B cell (primary cell): ENCODE results near the gene CDH12. TPM values are rescaled to one million over a fixed set of nuclear protein-coding genes. Genes with fewer than 3 reads are reported as not detected.
"Not testable (repeated sequence)": the region's sequence is repeated elsewhere in the genome, so short reads cannot be mapped to it uniquely, and the experiment has no call there.

Experiments used
- ATAC-seq: fragments of 200-7000 bp; cut with Tn5 transposase; one replicate; pipeline ENCODE4 v1.10.0; 2021; ENCODE audit warnings: low read depth, mild to moderate bottlenecking, moderate number of reproducible peaks, moderate library complexity
- CTCF ChIA-PET: fragments of 350-600 bp; sonication (Branson Sonifier 250); formaldehyde crosslinking; loops from one replicate; lab custom pipeline; 2021; ENCODE audit warnings: antibody characterized with exemption, inconsistent platforms; lab: Charles Lee
- POLR2A ChIA-PET: fragments of 350-600 bp; sonication (Branson Sonifier 250); formaldehyde crosslinking; loops from one replicate; lab custom pipeline; 2021; ENCODE audit warnings: antibody characterized with exemption; lab: Charles Lee
- DNase-seq: peaks from one replicate; pipeline ENCODE4 v3.0.0; 2013
- H2AFZ ChIP-seq: 2 replicates; pipeline ENCODE4 v1.6.1; 2012; ENCODE audit warnings: mild to moderate bottlenecking, low read depth, low read length; ENCODE audit not compliant: insufficient read depth, poor library complexity, severe bottlenecking
- H3K27ac ChIP-seq, 2 donors: 1 replicate in 1 of 2; 2 replicates in 1 of 2; pipeline ENCODE4 v1.5.1; 2012 to 2013; ENCODE audit warnings: low read length in 2 of 2, mild to moderate bottlenecking in 2 of 2, moderate library complexity in 1 of 2
- H3K27me3 ChIP-seq, 4 experiments: fragments of 200-600 bp in 1 of 4; sonication (generic) in 1 of 4; replicated peaks in 1 of 4; 1 replicate in 2 of 4; 2 replicates in 2 of 4; pipeline versions ENCODE4 v1.6.1 to v1.7.0; 2013 to 2016; ENCODE audit warnings: low read length in 3 of 4, mild to moderate bottlenecking in 2 of 4, mixed read lengths in 1 of 4, moderate library complexity in 1 of 4; ENCODE audit not compliant: insufficient read depth in 4 of 4, control insufficient read depth in 3 of 4; ENCODE audit errors: control extremely low read depth in 1 of 4
- H3K36me3 ChIP-seq, 2 experiments: replicated peaks in 1 of 2; 1 replicate in 1 of 2; 2 replicates in 1 of 2; pipeline versions ENCODE4 v1.6.1 to v1.7.1; 2013; ENCODE audit warnings: low read length in 1 of 2; ENCODE audit not compliant: insufficient read depth in 2 of 2, control insufficient read depth in 1 of 2; ENCODE audit errors: control extremely low read depth in 1 of 2, extremely low read depth in 1 of 2
- H3K4me1 ChIP-seq, 2 donors: fragments of 200-600 bp in 1 of 2; sonication (generic) in 1 of 2; 1 replicate in 1 of 2; 2 replicates in 1 of 2; pipeline versions ENCODE4 v1.5.1 to v1.6.1; 2013 to 2017; ENCODE audit warnings: low read length in 2 of 2; ENCODE audit not compliant: control insufficient read depth in 2 of 2, insufficient read depth in 2 of 2
- H3K4me2 ChIP-seq: replicated peaks from 2 replicates; pipeline ENCODE3; 2012; ENCODE audit warnings: mild to moderate bottlenecking, low read depth, low read length; ENCODE audit not compliant: poor library complexity, severe bottlenecking
- H3K4me3 ChIP-seq, 5 experiments: fragments of 200-600 bp in 1 of 5; sonication (generic) in 1 of 5; 1 replicate in 3 of 5; 2 replicates in 2 of 5; pipeline versions ENCODE4 v1.5.1 to v1.7.0; 2011 to 2016; ENCODE audit warnings: low read length in 4 of 5, mild to moderate bottlenecking in 4 of 5, low read depth in 2 of 5, control low read depth in 1 of 5, moderate library complexity in 1 of 5; ENCODE audit not compliant: insufficient read depth in 1 of 5; ENCODE audit errors: control extremely low read depth in 1 of 5, extremely low read depth in 1 of 5
- H3K79me2 ChIP-seq: fragments of 200-600 bp; sonication (generic); one replicate; pipeline ENCODE4 v1.6.0; 2016; ENCODE audit warnings: low read length; ENCODE audit not compliant: control insufficient read depth, insufficient read depth
- H3K9ac ChIP-seq: fragments of 200-600 bp; sonication (generic); 2 replicates; pipeline ENCODE4 v1.6.1; 2017; ENCODE audit warnings: mild to moderate bottlenecking, low read length, moderate library complexity
- H3K9me3 ChIP-seq, 3 donors: one replicate each; pipeline versions ENCODE4 v1.6.1 to v1.7.1; 2013; ENCODE audit warnings: low read length in 2 of 3; ENCODE audit not compliant: control insufficient read depth in 2 of 3, insufficient read depth in 1 of 3; ENCODE audit errors: control extremely low read depth in 1 of 3
- H4K20me1 ChIP-seq: 2 replicates; pipeline ENCODE4 v1.6.0; 2012; ENCODE audit warnings: mild to moderate bottlenecking, low read length; ENCODE audit not compliant: insufficient read depth, control insufficient read depth, poor library complexity, severe bottlenecking
- H3K27ac Mint-ChIP-seq: one replicate; pipeline ENCODE4 v1.8.0; 2021; ENCODE audit warnings: mixed read lengths
- H3K27me3 Mint-ChIP-seq: one replicate; pipeline ENCODE4 v1.8.0; 2021; ENCODE audit warnings: mixed read lengths
- H3K4me1 Mint-ChIP-seq: one replicate; pipeline ENCODE4 v1.8.0; 2021; ENCODE audit warnings: mixed read lengths
- H3K4me3 Mint-ChIP-seq: one replicate; pipeline ENCODE4 v1.8.0; 2021; ENCODE audit warnings: mixed read lengths
- H3K9me3 Mint-ChIP-seq: one replicate; pipeline ENCODE4 v1.8.0; 2022; ENCODE audit warnings: mixed read lengths; ENCODE audit not compliant: insufficient read depth
- EZH2 ChIP-seq: IDR thresholded peaks from 2 replicates; pipeline ENCODE4 v1.6.1; 2012; ENCODE audit warnings: borderline replicate concordance, low read depth, mild to moderate bottlenecking, moderate library complexity, low read length; ENCODE audit not compliant: insufficient read depth, poor library complexity, severe bottlenecking
- WGBS: methylation state at CpG from one replicate; pipeline ENCODE4 v1.1.5; 2013; ENCODE audit warnings: missing lambda C conversion rate; ENCODE audit not compliant: insufficient coverage; 5-methylcytosine and 5-hydroxymethylcytosine counted together
- intact Hi-C: fragments of 100-400 bp; cut with micrococcal nuclease; formaldehyde crosslinking; loops from one replicate; pipeline ENCODE4 v1.10.0; 2022
- polyA plus RNA-seq: library from polyadenylated mRNA; depleted of rRNA; stranded (reverse); fragments of >200 nt; gene quantifications from 2 replicates; pipeline ENCODE4 v1.2.3, GENCODE V29; 2012
- total RNA-seq, 2 donors: library from RNA; stranded (reverse); fragments of 120-200 nt in 1 of 2; gene quantifications; 1 replicate in 1 of 2; 2 replicates in 1 of 2; pipeline versions ENCODE4 v1.2.3 to v1.2.4, GENCODE V29; 2013 to 2022
- TF ChIP-seq, protein P1 (sequence below): fragments of 200-600 bp; IDR thresholded peaks from one replicate; pipeline ENCODE4 v1.8.0; 2022; ENCODE audit warnings: antibody characterized with exemption, mild to moderate bottlenecking

CDH12 gene
- total and polyA plus RNA-seq, 2 donors (not counting 1 experiment from before 2014, with no cell fraction given): not detected

DNA sequence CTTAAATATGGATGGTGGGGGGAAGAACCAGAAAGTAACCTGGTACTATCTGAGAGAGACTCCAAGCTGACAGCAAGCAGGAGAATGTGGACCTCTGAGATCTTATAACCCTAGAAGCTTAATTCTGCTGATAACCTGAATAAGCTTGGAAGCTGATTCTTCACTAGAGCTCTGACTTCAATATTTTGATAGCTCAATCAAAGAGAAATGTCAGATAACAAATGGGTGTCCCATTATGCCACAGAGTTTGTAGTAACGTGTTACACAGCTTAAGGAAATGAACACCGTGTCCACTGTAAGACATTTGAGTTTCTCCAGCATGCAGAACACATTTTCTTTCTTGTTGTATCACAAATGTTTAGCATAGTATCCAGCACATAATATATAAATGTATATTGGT lies 626.7 kb downstream of the CDH12 start:
- Histone ChIP-seq H3K4me3 (no peak overlapping the region), H3K9ac (no peak overlapping the region), H4K20me1 (no peaks in the 10 kb centered on the region), H3K4me1 (no peaks in the 10 kb centered on the region), H3K36me3 (no peaks in the 10 kb centered on the region), H3K9me3 (no peaks in the 10 kb centered on the region), H3K27ac (no peak overlapping the region), H2AFZ (no peak overlapping the region), H3K27me3 (no peaks in the 10 kb centered on the region), H3K4me2 (no peak overlapping the region), H3K79me2 (no peaks in the 10 kb centered on the region)
- POLR2A ChIA-PET: no interaction called here
- no peaks in the 10 kb centered on the region for H3K27me3 Mint-ChIP-seq
- intact Hi-C loops: no loop called here
- TF ChIP-seq, protein P1, sequence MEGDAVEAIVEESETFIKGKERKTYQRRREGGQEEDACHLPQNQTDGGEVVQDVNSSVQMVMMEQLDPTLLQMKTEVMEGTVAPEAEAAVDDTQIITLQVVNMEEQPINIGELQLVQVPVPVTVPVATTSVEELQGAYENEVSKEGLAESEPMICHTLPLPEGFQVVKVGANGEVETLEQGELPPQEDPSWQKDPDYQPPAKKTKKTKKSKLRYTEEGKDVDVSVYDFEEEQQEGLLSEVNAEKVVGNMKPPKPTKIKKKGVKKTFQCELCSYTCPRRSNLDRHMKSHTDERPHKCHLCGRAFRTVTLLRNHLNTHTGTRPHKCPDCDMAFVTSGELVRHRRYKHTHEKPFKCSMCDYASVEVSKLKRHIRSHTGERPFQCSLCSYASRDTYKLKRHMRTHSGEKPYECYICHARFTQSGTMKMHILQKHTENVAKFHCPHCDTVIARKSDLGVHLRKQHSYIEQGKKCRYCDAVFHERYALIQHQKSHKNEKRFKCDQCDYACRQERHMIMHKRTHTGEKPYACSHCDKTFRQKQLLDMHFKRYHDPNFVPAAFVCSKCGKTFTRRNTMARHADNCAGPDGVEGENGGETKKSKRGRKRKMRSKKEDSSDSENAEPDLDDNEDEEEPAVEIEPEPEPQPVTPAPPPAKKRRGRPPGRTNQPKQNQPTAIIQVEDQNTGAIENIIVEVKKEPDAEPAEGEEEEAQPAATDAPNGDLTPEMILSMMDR: no peak
- no peak for TF ChIP-seq EZH2
- ATAC-seq (no peak), DNase-seq (no peak)
- no CpG with 5 or more reads among the region's 2 CpGs for WGBS
- H3K27ac Mint-ChIP-seq: no peak overlapping the region
- CTCF ChIA-PET: no interaction called here
- no peaks in the 10 kb centered on the region for H3K9me3 Mint-ChIP-seq
- H3K4me1 Mint-ChIP-seq: no peaks in the 10 kb centered on the region
- no peak overlapping the region for H3K4me3 Mint-ChIP-seq

DNA sequence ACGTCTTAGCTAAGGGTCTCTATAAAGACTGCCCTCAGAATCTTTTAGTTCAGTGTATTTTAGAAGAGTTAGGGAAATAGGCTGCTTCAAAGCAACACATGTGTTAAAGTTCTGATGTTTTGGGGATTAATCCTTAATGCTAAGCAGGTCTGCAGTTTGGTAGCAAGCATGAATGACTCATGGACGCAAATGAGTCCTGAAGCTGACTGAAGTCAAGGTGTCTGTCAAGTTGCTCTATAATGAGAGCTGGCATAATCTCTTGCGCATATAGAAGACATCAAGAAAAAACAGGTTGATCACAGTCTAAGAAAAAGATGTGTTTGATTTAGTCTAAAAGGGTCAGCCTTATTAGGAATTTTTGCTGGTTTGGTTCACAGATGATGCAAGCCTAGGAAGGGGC lies 630.1 kb downstream of the CDH12 start:
- H3K27me3 Mint-ChIP-seq: no peaks in the 10 kb centered on the region
- DNase-seq (no peak), ATAC-seq (no peak)
- no peak for TF ChIP-seq EZH2
- TF ChIP-seq, protein P1: no peak
- 100% methylated on average over 3 of the region's 3 CpGs for WGBS
- no peaks in the 10 kb centered on the region for H3K9me3 Mint-ChIP-seq
- CTCF ChIA-PET: no interaction called here
- H3K4me1 Mint-ChIP-seq: no peaks in the 10 kb centered on the region
- Histone ChIP-seq H3K9ac (no peak overlapping the region), H3K4me1 (no peaks in the 10 kb centered on the region), H3K79me2 (no peaks in the 10 kb centered on the region), H3K4me2 (no peak overlapping the region), H2AFZ (no peak overlapping the region), H3K9me3 (no peaks in the 10 kb centered on the region), H3K27me3 (no peaks in the 10 kb centered on the region), H3K4me3 (no peak overlapping the region), H3K36me3 (no peaks in the 10 kb centered on the region), H4K20me1 (no peaks in the 10 kb centered on the region), H3K27ac (no peak overlapping the region)
- no peak overlapping the region for H3K27ac Mint-ChIP-seq
- intact Hi-C loops: no loop called here
- no peak overlapping the region for H3K4me3 Mint-ChIP-seq
- POLR2A ChIA-PET: no interaction called here

DNA sequence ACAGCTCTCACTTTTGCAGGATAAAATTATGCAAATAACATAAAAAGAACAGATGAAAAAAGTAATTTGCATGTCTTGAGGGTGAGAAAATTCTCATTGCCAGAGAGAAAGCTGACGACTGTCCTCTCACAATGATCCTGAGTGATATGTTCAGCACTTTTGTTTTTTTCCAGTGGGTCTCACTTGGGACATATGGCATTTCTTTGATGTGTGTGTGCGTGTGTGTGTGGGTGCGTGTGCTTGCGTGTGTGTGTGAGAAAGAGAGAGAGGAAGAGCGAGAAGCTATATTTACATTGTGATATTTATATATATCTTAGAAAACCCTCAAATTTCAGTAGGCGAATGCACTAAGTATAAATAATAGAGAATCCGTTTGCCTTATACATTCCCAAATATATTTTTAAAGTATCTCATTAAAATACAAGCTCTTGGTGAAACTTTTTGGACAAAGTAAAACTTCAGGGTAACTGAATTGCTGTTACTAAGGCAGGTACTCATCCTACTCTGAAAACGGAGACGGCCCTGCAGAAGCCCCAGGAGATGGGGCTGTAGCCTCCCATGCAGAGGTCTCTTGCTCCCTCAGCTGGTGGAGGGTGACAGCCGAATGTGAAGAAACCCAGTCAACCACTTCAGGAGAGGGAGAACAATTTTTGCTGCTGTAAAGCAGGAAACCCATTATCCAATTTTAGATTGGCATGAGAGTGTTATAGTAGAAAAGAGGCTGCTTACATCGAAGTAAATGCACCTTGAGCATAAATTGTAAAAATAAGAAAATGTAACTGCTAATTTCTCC lies 639.2 kb downstream of the CDH12 start:
- H3K27me3 ChIP-seq, H3K79me2 ChIP-seq, CTCF ChIA-PET, DNase-seq, H3K27me3 Mint-ChIP-seq, H3K9me3 ChIP-seq, H3K4me3 Mint-ChIP-seq, H3K4me1 Mint-ChIP-seq, H4K20me1 ChIP-seq, H3K4me3 ChIP-seq, H3K9ac ChIP-seq, POLR2A ChIA-PET, H3K4me1 ChIP-seq, intact Hi-C loops, H2AFZ ChIP-seq, H3K9me3 Mint-ChIP-seq, ATAC-seq, H3K36me3 ChIP-seq, H3K27ac Mint-ChIP-seq, H3K27ac ChIP-seq, H3K4me2 ChIP-seq: not testable (repeated sequence)
- no CpG with 5 or more reads among the region's 11 CpGs for WGBS
